Esophagus squamous epithelium (tissue), 4 donors: Measurements from ENCODE around the gene LRRIQ4.

Experiments used
- POLR2A ChIP-seq, 4 donors: fragments of 450-650 bp; IDR thresholded peaks; one replicate each; pipeline ENCODE4 v1.6.1; 2017; ENCODE audit warnings: antibody characterized with exemption in 4 of 4, mild to moderate bottlenecking in 4 of 4, moderate library complexity in 3 of 4
- TF ChIP-seq, protein P1 (sequence below), 6 experiments: fragments of 450-650 bp in 4 of 6; fragments of 200-600 bp in 2 of 6; sonication (generic) in 2 of 6; IDR thresholded peaks; one replicate each; pipeline ENCODE4 v1.5.1; 2016 to 2019; ENCODE audit warnings: antibody characterized with exemption in 6 of 6, mild to moderate bottlenecking in 4 of 6, moderate library complexity in 4 of 6

DNA sequence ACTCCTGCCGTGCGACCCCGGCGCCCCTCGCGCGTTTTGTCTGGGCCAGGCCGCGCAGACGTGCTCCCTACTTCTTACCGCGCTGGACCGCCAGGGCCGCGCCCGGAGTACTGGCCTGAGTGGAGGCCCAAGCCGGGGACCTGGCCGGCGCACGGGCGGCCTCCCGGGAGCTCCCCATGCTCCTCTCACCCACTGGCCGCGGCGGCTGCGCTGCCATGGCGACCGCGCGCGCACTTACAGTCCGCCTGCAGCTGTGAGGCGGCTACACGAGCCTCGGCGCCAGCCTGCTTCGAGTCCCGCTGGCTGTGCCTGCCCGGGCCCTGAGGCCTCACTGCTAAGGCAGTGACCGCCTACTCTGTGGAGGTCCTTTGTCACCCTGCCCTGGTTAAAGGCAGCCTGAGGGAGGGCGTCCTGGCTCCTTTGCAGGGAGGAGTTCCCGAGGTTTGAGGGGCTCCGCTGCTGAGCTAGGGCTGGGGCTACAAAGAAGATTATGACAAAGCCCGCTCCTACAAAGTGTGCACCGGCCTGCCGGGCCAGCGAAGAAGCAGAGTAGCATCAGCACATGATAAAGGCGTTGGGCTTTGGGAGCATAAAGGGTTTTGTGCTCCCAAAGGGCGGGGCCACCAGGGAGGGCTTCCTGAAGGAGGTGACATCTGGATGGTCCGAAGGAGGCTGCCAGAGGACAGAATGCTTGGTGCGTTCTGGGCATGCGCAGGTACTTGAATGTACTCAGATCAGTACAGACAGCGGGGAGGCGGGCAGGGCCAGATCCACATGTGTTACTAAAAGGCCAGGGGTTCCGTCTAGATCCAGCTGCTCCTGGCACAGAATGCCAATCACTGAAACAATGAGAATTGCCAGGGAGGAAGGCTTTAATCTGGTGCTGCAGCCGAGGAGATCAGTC is at the start of gene LRRIQ4, which contains the start of gene LRRC34:
- TF ChIP-seq, protein P1, sequence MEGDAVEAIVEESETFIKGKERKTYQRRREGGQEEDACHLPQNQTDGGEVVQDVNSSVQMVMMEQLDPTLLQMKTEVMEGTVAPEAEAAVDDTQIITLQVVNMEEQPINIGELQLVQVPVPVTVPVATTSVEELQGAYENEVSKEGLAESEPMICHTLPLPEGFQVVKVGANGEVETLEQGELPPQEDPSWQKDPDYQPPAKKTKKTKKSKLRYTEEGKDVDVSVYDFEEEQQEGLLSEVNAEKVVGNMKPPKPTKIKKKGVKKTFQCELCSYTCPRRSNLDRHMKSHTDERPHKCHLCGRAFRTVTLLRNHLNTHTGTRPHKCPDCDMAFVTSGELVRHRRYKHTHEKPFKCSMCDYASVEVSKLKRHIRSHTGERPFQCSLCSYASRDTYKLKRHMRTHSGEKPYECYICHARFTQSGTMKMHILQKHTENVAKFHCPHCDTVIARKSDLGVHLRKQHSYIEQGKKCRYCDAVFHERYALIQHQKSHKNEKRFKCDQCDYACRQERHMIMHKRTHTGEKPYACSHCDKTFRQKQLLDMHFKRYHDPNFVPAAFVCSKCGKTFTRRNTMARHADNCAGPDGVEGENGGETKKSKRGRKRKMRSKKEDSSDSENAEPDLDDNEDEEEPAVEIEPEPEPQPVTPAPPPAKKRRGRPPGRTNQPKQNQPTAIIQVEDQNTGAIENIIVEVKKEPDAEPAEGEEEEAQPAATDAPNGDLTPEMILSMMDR (IDR thresholded peaks at IDR 0.05) = no peak
- TF ChIP-seq POLR2A (IDR thresholded peaks at IDR 0.05) = no peak
